GM18511 (cell line): ENCODE data around the gene CTTNBP2.

Experiments used
- ATAC-seq: cut with Tn5 transposase; IDR thresholded peaks from one replicate; pipeline ENCODE4 v1.9.1; 2021; ENCODE audit warnings: mild to moderate bottlenecking, moderate library complexity; ENCODE audit not compliant: unreplicated experiment

The CTTNBP2 gene

DNA sequence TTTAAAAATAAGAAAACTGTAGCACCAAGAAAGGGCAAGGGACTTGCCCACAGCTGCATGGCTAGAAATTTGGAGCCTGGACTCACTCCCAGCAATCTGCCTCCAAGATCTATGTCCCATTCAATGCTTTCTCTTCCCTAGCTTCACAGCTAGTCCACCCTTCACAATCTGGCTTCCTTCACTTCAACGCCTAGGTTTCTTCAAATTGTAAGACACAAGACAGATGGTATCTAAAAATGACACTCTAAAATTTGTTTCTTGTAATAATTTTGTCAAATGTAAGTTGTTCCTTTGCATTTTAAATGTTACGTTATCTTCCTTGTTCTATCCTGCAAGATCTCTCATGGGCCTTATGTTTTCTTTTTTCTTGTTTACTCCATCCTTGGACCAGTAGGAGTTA lies 48.6 kb downstream of the CTTNBP2 start:
- no peak for ATAC-seq

DNA sequence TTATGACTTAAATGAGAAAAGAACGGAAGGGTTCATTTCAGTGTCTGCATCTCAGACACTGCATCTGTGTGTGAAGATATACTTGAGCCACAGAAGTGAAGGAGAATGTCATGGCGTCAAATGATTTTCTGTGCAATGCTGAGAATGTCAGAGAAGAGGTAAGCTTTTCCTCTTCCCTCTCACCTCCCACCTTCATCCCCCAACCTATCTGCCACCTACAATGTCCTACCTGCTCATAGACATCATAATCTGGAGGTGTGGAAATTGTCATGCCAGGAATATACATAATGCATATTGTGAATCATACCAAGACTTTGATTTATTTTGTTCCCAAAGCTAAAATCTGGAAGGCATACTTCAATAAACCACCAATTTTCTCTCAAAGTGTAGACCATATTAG lies 53.7 kb downstream of the CTTNBP2 start:
- no peak for ATAC-seq

DNA sequence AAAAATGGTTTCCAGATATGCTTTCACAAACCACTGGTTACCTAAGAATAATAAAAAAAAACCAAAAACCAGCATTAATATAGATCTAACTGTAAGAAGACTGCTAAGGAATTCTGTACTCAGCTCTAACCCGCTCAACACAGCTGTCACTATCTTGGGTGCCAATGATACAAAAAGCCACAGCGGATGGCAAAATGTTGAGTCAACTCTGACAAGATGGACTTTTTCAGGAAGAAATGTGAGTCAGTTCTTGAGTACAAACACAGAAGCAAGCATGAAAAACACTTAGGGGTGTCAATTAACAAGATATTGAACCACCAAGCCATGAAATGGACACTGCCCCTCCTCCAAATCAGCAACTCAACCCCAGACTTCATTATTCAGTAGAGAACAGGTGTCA lies 55.0 kb downstream of the CTTNBP2 start:
- ATAC-seq = no peak

DNA sequence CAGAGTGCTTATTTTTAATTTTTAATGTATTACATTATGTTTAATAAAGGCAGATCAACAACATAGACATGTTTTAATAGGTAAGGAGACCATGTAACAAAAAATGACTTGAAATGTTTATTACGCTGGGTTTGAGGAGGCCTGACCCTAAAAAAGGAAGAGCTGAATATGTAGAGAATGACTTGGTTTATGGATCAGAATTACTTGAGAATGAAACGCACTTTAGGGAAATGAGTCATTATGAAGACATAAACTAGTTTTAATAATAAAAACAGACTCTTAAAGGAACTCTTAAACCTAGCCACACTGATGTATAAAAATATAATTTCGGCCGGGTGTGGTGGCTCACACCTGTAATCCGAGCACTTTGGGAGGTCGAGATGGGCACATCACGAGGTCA lies 56.5 kb downstream of the CTTNBP2 start:
- ATAC-seq = no peak

DNA sequence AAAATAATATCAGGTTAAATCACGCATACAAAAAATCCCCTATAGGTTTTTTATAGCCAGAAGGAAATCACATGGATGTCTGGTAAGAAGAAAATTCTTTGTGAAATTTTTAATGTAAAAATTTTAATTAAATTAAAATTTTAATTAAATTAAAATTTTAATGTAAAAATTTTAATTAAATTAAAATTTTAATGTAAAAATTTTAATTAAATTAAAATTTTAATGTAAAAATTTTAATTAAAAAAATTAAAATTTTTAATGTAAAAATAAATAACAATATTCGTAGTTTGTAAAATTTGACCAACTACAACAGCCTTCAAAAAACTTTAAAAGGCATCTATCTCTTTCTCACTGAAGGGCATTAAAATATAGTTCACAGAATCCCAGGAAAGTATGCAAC lies 61.5 kb downstream of the CTTNBP2 start:
- ATAC-seq = no peak

DNA sequence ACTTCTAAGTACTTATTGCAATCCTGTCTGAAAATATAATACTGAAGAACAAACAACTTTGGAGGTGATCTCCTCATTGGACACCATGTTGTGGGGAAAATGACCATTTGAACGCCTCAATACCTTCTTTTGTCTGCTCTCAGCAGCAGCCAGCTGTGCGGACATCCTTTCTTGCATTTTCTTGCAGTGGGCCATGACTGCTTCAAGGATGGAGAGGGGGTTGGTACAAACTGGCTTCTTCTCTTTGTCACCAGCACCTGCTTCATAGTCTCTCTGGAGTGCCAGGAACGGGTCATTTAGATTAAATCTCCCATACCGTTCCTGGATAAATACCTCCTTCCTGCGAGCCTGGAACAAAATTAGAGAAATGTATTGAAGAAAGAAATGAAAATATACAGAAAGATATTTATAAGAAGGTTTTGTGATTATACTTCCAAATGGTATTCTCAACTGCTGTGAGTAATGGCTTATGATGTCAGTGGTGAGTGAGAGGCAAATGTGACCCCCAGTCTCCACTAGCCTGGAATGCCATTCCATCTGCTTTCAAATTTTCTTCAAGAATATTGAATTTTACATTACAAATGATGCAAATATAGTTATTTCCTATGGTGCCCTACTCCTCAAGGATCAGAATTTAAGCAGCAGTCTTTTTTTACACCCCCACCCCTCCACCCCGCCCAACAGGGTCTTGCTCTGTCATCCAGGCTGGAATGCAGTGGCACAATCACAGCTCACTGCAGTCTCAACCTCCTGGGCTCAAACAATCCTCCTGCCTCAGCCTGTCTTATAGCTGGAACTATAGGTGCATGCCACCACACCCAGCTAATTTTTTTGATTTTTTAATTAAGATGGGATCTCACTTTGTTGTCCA lies 62.4 kb downstream of the CTTNBP2 start:
- ATAC-seq = no peak

DNA sequence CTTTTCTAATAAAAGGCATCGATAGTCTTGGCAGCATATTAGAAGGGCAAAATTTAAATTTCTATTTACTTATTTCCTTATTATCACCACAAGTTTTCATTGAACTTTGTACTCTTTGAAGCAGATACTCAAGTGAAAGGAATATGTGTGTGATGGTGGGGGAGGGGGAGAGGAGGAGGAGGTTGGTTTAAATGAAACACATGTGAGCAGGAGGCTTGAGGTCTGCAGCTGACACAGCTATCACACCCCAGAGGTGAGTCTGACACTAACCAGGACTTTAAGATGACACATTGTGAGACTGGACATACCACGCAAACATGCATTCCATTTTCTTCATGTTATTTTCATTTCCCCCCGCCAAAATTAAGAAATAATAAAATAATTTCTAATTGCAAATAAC lies 63.3 kb downstream of the CTTNBP2 start:
- peak; percentile 61 for ATAC-seq

DNA sequence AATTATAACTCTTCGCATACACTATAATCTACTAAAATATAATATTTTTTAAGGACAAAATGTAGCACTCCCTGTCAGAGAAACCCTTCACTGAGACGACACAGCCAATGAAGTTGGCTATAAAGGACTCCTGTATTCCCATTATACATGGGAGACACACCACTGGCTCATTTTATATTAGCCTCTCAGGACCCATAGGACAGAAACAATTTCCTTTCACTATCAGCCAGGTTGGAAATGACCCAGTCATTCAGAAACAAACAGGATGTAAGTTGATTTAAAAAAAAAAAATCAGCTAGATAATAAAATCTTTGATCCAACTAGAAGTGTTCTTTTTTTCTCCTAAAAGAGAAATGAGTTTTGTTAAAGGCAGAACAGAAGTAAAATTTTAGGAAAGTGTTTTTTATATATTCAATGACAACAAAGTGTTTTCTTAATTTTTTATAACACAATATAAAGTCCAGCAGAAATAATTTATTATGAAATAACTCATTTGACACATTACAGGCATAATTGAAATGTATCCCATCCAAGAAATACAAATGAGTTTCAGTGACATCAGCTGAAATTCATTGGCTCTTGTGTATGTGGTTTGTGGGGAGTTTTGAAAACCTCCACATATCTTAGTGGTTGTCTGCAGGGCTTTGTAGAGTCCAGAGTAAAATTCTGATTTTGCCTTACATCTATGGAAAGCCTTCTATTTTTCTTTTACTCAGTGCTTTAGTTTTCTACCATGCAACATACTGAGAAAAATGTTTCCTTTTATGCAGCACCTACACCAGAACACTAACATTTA lies 64.1 kb downstream of the CTTNBP2 start:
- ATAC-seq = no peak

DNA sequence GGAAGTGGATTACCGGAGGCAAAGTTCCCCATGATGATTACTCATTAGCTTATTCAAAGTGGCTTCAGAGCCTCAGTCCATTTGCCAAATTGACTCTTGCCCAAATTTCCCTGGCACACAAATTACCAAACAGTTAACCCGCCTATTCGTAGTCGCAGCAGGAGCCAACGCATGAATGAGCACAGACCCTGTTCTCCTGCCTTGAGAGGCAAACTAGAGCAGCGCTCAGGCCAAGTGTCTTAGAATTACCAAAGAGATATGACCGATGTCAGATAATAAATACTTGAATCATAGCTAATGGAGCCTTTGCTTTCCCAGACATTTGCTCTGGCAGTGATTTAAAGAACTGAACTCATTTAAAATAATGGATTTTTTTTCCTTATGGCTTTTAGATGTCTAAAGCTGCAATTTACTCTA lies 64.9 kb downstream of the CTTNBP2 start:
- no peak for ATAC-seq

DNA sequence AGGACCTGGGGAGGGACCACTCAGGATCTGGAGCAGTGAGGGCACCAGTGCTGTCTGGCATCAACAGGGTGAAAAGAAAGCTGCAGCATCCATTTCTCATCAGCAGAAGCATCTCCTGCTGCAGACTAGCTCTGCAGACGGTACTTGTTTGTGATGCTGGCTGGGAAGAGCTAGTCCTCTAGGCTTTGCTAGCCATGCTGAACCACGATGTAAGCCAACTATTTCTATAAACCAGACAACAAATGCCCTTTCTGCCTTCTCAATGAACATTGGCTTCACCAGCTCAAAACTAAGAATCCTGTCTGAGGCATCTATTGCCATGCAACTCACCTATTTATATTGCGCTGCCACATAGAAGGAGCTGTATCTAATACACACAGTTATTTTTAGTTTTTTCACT lies 65.6 kb downstream of the CTTNBP2 start:
- ATAC-seq = no peak

DNA sequence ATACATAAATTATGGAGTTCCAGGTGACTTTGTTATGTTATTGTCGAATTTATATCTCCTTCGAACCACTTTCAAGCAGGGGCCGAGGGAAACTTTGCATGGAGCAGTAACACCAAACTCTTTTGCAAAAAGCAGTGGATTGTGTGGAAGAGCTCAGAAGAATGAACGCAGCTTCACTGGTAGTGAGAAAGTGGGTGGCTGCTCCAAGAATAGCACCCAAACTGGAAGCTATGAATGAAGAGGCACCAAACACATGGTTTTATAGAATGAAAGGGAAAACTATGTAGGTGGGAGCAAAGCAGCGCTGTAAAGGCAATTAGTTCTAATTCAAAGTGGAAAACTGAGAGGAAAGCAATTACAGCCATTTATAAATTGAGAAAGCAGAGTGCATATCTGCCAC lies 67.2 kb downstream of the CTTNBP2 start:
- ATAC-seq = no peak

DNA sequence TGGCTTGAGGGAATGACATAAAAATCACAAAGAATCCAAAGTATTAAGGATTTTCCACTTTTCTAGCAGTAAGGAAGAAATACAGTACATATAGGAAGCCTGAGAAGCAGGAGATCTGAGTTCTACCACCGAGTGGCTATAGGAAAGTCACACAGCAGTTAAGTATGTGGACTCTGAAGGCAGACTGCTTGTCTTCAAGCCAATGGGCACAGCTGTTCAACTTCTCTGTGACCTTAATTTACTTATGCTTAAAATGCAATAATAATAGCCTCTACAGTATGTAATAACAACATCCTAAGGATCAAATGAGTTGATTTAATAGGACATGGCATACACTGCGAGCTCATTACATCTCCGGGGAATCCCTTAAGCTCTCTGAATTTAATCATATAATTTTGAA lies 68.0 kb downstream of the CTTNBP2 start:
- ATAC-seq = no peak

DNA sequence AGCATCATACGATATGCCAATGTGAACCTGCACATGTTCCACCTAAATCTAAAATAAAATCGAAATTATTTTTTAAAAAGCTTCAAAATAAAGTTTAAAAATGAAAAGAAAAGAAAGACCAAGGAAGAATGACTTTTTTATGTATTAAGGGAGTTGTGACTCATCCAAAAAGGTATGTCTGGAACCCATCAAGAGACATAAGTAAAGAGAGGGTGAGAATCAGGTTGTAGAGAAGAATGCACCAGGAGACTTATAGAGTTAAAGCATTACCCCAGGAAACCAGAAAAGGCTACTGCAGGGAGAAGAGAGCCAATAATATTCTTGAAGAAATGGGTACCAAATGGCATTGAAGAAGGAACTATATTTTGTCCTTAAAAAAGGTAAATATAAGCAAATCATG lies 69.8 kb downstream of the CTTNBP2 start:
- ATAC-seq = no peak

DNA sequence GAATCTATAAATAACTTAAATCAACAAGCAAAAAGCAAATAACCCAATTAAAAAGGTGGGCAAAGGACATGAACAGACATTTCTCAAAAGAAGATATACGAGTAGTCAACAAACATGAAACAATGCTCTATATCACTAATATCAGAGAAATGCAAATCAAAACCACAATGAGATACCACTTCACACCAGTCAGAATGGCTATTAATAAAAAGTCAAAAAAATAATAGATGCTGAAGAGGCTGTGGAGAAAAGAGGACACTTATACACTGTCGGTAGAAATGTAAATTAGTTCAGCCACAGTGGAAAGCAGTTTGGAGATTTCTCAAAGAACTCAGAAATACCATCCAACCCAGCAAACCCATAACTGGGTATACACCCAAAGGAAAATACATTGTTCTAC lies 70.6 kb downstream of the CTTNBP2 start:
- no peak for ATAC-seq

DNA sequence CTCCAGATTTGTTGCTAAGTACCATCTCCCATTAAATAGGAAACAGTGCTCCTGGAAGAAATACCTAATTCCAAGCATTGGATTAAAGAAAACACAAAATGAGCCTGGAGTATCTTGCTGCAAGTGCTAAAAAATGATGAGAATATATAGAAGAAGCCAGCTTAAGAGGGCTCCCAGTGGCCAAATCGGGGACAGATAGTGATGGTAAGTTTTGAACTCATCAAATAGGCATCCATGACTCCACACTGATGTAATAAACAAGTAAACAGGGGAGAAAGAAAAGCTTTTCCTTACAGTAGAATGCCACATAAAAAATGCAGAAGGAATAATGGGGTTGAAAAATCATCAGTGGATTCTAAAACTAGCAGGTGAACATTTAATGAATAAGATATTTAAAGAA lies 72.4 kb downstream of the CTTNBP2 start:
- ATAC-seq = no peak

DNA sequence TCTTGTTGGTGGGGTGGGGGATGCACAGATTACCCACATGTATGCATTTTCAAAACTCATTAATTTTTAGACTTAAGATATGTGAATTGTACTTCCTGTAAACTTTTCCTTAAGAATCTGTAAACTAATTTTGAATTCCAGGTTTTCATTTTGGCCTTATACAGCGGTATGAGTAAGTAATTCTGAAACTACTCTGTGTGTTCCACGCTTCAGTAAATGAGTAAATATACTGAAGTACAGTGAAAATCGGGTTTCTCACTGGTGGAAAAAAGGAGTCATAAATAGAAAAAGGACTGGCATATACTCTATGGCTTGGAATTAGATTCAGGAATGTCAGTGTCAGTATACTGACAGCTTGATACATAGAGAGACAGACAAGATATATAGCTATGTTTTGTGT lies 72.8 kb downstream of the CTTNBP2 start:
- no peak for ATAC-seq

DNA sequence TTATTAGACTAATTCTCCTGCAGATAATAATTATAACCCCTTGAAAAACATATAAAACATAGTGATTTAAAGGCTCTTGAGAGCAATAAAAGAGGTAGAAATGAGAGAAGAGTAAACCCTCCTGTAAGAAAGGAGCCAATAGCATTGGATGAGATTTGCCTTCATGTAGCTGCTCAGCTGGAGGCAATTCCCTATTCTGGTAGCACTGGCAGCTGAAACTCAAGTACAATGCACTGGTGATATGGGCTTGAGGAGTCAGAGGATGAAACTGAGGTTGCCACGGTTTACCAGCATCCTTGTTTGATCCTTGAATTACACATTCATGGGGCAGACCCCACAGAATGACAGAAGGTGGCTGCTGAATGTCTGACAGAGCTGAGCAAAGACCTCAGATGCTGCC lies 76.4 kb downstream of the CTTNBP2 start:
- no peak for ATAC-seq

DNA sequence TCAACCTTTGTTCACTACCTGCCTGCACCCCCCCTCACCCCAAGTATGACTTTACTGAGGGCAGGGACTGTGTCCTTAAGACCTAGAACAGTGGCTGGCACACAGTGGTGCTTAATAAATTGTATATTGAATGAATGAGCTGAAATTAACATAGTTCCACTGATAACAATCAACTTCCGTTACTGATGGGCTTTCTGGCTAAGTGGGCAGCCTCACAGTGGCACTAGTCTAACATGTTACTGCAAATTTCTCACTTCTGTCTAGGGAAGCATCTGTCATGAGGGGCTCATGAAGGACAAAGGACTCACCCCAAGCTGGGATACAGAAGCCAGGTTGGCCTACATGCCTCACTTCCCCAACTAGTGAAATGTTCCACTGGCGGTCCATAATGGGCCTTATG lies 79.3 kb downstream of the CTTNBP2 start:
- no peak for ATAC-seq

DNA sequence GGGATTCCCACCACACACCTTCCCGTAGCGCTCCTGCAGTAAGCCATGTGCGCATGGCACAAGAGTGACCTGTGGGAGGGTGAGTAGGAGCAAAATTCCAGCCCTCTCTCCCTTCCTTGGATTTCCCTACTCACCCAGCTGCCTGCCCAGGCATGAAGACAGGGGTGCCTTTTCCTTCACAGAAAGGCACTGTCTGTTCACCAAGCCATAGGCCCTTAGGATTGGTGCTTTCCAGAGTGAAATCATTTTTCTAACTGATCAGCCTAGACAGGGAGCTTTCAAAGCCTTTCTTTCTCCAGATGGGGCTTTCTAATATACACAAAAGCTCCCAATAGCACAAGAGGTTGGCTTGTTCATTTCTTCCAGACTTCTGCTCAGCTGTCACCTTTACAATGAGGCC lies 79.7 kb downstream of the CTTNBP2 start:
- ATAC-seq = no peak

DNA sequence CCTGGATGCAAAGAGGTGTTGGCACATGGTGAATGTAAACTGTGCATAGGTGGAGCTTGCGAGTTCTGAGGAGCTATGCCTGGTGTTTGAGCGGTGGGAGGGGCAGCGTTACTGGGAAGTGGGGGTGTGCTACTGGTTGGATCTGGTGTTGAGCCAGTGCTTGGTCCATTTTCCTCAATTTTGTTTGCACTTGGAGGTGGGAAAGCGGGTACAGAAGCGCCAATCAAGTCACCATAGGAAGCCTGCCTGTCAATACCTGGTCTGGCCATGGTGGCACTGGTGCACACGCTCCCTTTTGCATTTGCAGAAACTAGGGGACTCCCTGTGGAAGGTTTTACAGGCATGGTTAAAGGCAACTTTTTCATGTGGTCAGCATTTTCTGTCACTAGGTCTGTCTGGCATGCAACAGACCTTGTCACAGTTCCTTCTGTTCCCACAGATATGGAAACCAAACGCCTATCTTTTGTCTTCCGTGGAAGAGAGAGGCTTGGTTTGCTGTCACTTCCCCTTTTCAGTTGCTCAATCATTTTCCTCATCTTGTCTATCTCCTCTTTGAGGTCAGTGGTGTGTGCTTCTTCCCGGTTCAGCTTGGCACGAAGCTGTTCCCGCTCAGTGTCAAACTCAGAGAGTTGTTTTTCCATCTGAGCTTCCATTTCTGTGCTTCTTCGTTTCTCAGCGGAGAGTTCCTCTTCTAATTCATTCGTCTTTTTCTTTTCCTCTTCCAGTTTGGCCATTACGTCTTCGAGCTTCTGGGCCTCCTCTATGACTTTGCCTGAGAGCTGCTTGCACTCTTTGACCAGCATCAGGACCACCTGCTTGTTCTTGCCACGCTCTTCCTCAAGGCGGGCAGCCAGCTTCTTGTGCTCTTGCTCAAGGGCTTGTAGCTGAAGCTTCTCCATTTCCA lies 81.1 kb downstream of the CTTNBP2 start:
- peak; percentile 84 for ATAC-seq

DNA sequence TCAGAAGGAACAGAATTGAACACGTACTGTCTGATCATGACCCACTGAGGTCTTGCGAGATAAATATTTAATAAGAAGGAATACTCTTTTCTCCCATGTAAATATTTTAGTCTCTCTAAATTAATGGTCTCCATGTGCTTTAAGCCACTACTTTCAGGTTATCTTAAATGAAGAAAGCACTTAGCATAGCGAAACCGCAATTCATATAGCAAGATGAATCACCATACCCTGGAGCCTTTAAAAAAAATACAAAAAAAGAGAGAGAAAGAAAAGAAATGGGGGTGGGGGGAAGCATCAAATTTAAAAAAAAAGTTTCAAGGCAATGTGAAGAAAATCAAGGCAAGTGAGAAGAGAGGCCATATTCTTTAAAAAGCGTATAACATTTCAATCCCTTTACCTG lies 82.5 kb downstream of the CTTNBP2 start:
- no peak for ATAC-seq
